ENCODE results near the gene RALGPS2.

DNA sequence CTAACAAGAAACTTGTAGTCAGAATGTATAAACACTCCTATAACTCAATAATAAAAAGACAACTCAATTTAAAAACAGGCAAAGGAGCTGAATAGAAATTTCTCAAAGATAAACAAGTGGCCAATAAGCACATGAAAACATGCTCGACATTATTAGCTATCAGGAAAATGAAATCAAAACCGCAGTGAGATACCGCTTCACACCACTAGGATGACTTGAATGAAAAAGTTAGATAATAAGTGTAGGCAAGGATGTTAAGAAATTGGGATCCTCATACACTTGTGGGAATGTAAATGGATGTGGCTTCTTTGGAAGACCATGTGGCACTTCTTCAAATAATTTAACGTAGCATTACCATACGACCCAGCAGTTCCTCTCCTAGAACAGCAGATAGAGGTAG is 8.9 kb downstream of the RALGPS2 start:
- TF ChIP-seq POLR2A (IDR thresholded peaks at IDR 0.05): no peak
- TF ChIP-seq, protein P1, sequence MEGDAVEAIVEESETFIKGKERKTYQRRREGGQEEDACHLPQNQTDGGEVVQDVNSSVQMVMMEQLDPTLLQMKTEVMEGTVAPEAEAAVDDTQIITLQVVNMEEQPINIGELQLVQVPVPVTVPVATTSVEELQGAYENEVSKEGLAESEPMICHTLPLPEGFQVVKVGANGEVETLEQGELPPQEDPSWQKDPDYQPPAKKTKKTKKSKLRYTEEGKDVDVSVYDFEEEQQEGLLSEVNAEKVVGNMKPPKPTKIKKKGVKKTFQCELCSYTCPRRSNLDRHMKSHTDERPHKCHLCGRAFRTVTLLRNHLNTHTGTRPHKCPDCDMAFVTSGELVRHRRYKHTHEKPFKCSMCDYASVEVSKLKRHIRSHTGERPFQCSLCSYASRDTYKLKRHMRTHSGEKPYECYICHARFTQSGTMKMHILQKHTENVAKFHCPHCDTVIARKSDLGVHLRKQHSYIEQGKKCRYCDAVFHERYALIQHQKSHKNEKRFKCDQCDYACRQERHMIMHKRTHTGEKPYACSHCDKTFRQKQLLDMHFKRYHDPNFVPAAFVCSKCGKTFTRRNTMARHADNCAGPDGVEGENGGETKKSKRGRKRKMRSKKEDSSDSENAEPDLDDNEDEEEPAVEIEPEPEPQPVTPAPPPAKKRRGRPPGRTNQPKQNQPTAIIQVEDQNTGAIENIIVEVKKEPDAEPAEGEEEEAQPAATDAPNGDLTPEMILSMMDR (IDR thresholded peaks at IDR 0.05): no peak

All from right lobe of liver (tissue), 4 donors.